MM.1S (cell line): ENCODE measurements around the gene PEAK1.

Experiments used
- EZH2 ChIP-seq: fragments of 300-600 bp; sonication (generic); optimal IDR thresholded peaks from 2 replicates; pipeline ENCODE3; 2017; ENCODE audit warnings: low read depth, mild to moderate bottlenecking, antibody characterized with exemption, low read length, mixed read lengths
- EZH2phosphoT487 ChIP-seq: fragments of 300-600 bp; sonication (generic); IDR thresholded peaks from 2 replicates; pipeline ENCODE4 v1.6.1; 2018; ENCODE audit warnings: antibody characterized with exemption, low read length
- TF ChIP-seq, protein P1 (sequence below): fragments of 300-600 bp; sonication (generic); IDR thresholded peaks from 2 replicates; pipeline ENCODE4 v1.5.1; 2016; ENCODE audit warnings: antibody characterized with exemption, low read length, mixed read lengths

DNA sequence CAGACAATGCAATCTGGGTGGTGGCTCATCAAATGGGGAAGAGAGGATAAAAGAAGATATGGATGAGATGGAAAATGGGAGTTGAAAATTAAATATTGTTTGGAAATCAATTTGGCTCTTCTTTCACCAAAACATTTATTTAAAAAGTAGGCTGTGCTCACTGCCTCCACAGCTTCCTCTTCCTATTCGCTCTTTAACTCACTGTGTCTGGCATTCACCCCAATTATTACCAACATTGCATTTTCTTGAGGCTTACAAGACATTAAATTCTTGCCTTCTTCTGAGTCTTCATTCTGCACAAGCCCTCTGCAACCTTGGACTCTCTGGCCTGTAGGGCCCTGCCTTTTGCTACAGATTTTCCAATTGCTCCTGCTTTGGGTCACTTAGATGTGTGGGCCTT lies 296.1 kb downstream of the PEAK1 start:
- TF ChIP-seq EZH2phosphoT487 (no peak), EZH2 (no peak)
- TF ChIP-seq, protein P1, sequence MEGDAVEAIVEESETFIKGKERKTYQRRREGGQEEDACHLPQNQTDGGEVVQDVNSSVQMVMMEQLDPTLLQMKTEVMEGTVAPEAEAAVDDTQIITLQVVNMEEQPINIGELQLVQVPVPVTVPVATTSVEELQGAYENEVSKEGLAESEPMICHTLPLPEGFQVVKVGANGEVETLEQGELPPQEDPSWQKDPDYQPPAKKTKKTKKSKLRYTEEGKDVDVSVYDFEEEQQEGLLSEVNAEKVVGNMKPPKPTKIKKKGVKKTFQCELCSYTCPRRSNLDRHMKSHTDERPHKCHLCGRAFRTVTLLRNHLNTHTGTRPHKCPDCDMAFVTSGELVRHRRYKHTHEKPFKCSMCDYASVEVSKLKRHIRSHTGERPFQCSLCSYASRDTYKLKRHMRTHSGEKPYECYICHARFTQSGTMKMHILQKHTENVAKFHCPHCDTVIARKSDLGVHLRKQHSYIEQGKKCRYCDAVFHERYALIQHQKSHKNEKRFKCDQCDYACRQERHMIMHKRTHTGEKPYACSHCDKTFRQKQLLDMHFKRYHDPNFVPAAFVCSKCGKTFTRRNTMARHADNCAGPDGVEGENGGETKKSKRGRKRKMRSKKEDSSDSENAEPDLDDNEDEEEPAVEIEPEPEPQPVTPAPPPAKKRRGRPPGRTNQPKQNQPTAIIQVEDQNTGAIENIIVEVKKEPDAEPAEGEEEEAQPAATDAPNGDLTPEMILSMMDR: no peak
